HEK293T (cell line): ENCODE data around the gene ZBTB42.

Source experiments
- CTCF ChIA-PET: fragments of 350-600 bp; formaldehyde crosslinking; extraction: SDS; loops from one replicate; lab custom pipeline; 2021; ENCODE audit warnings: antibody characterized with exemption, inconsistent platforms; lab: Yijun Ruan, JAX
- POLR2A ChIA-PET: fragments of 350-600 bp; formaldehyde crosslinking; extraction: SDS; loops from one replicate; lab custom pipeline; 2020; ENCODE audit warnings: antibody characterized with exemption, inconsistent platforms; lab: Yijun Ruan, JAX
- DNase-seq: peaks from one replicate; pipeline ENCODE4 v3.0.0; 2012; ENCODE audit warnings: mixed read lengths; ENCODE audit errors: extremely low spot score
- ARNT ChIP-seq: fragments of 450-650 bp; IDR thresholded peaks from 2 replicates; pipeline ENCODE4 v1.6.1; 2017; ENCODE audit warnings: mild to moderate bottlenecking
- BHLHE40 ChIP-seq: fragments of 450-650 bp; IDR thresholded peaks from 2 replicates; pipeline ENCODE4 v1.6.1; 2016; ENCODE audit warnings: mild to moderate bottlenecking, moderate library complexity, borderline replicate concordance
- CTBP1 ChIP-seq: fragments of 450-650 bp; IDR thresholded peaks from 2 replicates; pipeline ENCODE4 v1.6.1; 2016; ENCODE audit warnings: borderline replicate concordance
- ELF4 ChIP-seq: fragments of 450-650 bp; IDR thresholded peaks from 2 replicates; pipeline ENCODE4 v1.6.1; 2017; ENCODE audit warnings: antibody characterized with exemption
- FOXA1 ChIP-seq: fragments of 450-650 bp; IDR thresholded peaks from 2 replicates; pipeline ENCODE4 v1.6.1; 2016; ENCODE audit warnings: mild to moderate bottlenecking
- FOXK2 ChIP-seq: fragments of 450-650 bp; IDR thresholded peaks from 2 replicates; pipeline ENCODE4 v1.6.1; 2016; ENCODE audit warnings: mild to moderate bottlenecking
- FOXM1 ChIP-seq: fragments of 450-650 bp; IDR thresholded peaks from 2 replicates; pipeline ENCODE4 v1.6.1; 2017; ENCODE audit warnings: mild to moderate bottlenecking, borderline replicate concordance
- HDGF ChIP-seq: fragments of 450-650 bp; IDR thresholded peaks from 2 replicates; pipeline ENCODE4 v1.6.1; 2017; ENCODE audit warnings: antibody characterized with exemption, borderline replicate concordance
- L3MBTL2 ChIP-seq: fragments of 450-650 bp; conservative IDR thresholded peaks from 2 replicates; pipeline ENCODE4 v1.6.1; 2016; ENCODE audit warnings: mild to moderate bottlenecking
- LEF1 ChIP-seq: fragments of 450-650 bp; IDR thresholded peaks from 2 replicates; pipeline ENCODE4 v1.6.1; 2017; ENCODE audit warnings: mild to moderate bottlenecking, borderline replicate concordance
- NFRKB ChIP-seq: fragments of 450-650 bp; IDR thresholded peaks from 2 replicates; pipeline ENCODE4 v1.6.1; 2016; ENCODE audit warnings: mild to moderate bottlenecking, moderate library complexity
- SP1 ChIP-seq: fragments of 450-650 bp; IDR thresholded peaks from 2 replicates; pipeline ENCODE4 v1.6.1; 2017
- SUZ12 ChIP-seq: fragments of 450-650 bp; IDR thresholded peaks from 2 replicates; pipeline ENCODE4 v1.6.1; 2016; ENCODE audit warnings: mild to moderate bottlenecking
- TARDBP ChIP-seq: fragments of 450-650 bp; IDR thresholded peaks from 2 replicates; pipeline ENCODE4 v1.6.1; 2016
- ZNF384 ChIP-seq: fragments of 450-650 bp; IDR thresholded peaks from 2 replicates; pipeline ENCODE4 v1.6.1; 2016
- TF ChIP-seq, protein P1 (sequence below): fragments of 450-650 bp; IDR thresholded peaks from 2 replicates; pipeline ENCODE4 v1.6.1; 2016

ZBTB42 gene

DNA sequence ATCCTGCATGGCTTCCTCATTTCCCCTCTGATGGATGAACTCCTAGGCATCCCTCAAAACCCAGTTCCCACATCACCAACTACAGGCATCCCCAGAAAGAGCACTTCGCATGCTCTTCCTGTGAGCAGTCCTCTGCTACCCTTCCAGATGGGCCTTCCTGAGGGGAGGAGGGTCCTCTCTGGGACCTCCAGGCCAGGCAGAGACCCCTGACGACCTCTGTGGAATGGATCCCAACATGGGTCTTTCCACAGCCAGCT, 7.3 kb upstream of the ZBTB42 start:
- ChIA-PET POLR2A (interaction anchor here (1.4 to 2.0 kb wide), 2 partner anchors 25 to 41 kb away, joined by 6 read pairs; partner anchors contain the start of gene SIVA1), CTCF (no interaction called here)
- no peak for TF ChIP-seq SUZ12
- TF ChIP-seq, protein P1, sequence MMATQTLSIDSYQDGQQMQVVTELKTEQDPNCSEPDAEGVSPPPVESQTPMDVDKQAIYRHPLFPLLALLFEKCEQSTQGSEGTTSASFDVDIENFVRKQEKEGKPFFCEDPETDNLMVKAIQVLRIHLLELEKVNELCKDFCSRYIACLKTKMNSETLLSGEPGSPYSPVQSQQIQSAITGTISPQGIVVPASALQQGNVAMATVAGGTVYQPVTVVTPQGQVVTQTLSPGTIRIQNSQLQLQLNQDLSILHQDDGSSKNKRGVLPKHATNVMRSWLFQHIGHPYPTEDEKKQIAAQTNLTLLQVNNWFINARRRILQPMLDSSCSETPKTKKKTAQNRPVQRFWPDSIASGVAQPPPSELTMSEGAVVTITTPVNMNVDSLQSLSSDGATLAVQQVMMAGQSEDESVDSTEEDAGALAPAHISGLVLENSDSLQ = no peak
- no peak for TF ChIP-seq TARDBP
- no peak for TF ChIP-seq ZNF384
- no peak for TF ChIP-seq ELF4
- no peak for TF ChIP-seq FOXA1
- no peak for TF ChIP-seq CTBP1
- TF ChIP-seq ARNT = no peak
- TF ChIP-seq HDGF = no peak
- no peak for TF ChIP-seq SP1
- no peak for TF ChIP-seq FOXK2
- TF ChIP-seq NFRKB = no peak
- TF ChIP-seq FOXM1 = no peak
- TF ChIP-seq LEF1 = no peak
- no peak for TF ChIP-seq BHLHE40
- DNase-seq = no peak

DNA sequence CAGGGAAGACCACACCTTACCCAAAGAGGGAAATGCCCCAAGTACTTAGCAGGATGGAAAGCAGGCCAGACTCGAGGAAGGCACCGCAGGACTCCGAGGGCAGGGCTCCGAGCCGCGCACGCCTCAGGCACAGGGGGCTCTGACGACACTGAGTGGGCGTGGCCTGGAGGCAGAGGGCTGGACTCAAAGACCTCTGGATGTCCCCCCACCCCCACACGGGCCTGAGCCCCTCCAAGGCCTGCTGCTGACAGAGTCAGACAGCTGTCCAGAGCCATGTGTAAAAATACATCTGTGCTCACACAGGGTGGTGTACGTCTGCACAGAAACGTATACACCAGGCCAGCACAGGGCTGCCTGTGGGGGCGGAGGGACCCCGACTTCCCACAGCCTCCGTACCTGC, 6.8 kb upstream of the ZBTB42 start:
- peak; percentile 92 for DNase-seq
- TF ChIP-seq, protein P1 = no peak
- TF ChIP-seq HDGF = peak; percentile 9; the same call in 1 of the 2 replicates
- CTCF ChIA-PET = interaction anchor here (1.0 kb wide), 1 partner anchor 25 kb away, joined by 4 read pairs; no protein-coding TSS in a partner anchor
- POLR2A ChIA-PET = interaction anchor here (0.8 to 2.0 kb wide), 5 partner anchors 10 to 42 kb away, joined by 3 to 6 read pairs (median 5); partner anchors contain the start of gene SIVA1

DNA sequence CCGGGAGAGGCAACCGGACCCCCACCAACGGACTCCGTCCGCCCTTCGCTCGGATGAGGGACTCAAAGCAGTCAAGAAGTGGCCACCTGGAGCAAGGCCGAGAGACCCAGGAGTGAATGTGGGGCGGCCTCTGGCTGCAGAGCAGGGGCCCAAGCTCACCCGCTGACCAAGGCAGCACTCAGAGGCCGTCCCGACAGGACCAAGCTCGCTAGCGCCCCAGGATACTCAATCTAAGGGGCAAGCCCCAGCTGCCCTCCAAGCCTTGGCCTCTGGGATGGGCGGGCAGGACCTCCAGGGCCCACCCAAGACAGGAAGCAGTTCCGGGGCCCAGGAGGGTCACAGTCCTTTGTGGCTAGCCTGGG, 6.3 kb upstream of the ZBTB42 start:
- ChIA-PET CTCF (interaction anchor here (1.0 kb wide), 1 partner anchor 26 kb away, joined by 4 read pairs; no protein-coding TSS in a partner anchor), POLR2A (interaction anchor here (0.8 to 2.0 kb wide), 5 partner anchors 10 to 42 kb away, joined by 3 to 6 read pairs (median 5); partner anchors contain the start of gene SIVA1)
- no peak for TF ChIP-seq HDGF
- TF ChIP-seq BHLHE40 = no peak
- no peak for TF ChIP-seq NFRKB
- no peak for TF ChIP-seq ELF4
- TF ChIP-seq SUZ12 = no peak
- no peak for TF ChIP-seq CTBP1
- no peak for DNase-seq

DNA sequence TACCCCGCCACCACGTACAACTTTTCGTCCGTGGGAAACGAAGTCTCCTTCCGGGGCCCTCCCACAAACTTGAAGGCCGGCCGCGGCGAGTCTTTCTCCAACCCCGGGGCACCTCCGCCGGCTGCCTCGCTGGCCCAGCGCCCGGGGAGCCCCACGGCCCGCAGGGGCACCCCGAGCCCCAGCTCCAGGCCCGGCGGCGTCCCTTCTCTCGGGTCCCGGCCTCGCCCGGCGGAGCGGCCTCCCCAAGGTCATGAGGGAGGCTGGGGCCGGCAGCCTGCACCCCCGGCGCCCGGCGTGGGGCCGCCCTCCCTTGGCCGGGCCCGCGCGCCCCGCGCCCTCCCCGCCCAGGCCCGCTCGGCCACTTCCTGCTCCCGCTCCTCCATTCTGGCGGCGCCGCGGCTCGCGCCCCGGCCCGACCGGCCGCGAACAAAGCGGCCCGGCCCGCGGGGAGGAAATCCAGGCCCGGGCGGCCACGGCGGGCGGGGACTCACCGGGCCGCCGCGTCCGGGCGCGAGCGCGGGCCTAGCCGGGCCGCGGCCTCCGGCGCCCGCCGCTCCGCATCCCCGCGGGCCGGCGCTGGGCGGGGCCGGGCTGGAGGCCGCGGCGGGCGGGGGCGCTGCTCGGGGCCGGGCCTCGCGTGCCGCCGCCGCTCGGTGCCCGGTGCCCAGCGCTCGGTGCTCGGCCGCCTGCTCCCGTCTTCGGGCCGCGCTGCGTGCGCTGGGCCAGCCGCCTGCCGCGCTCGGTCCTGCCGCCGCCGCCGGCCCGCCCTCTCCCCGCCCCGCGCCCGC, 5.7 kb upstream of the ZBTB42 start, which contains the start of gene AKT1:
TSS of gene AKT1 (minus strand) at position 756 of the 788 bp plus-strand sequence. CDS start 3,105 bp downstream, outside the sequence.
- POLR2A ChIA-PET = interaction anchor here (1.0 to 1.5 kb wide), 3 partner anchors 11 to 27 kb away, joined by 3 to 6 read pairs (median 5); no protein-coding TSS in a partner anchor
- CTCF ChIA-PET = interaction anchor here (1.0 kb wide), 1 partner anchor 26 kb away, joined by 4 read pairs; no protein-coding TSS in a partner anchor
- TF ChIP-seq CTBP1 = no peak
- no peak for TF ChIP-seq FOXA1
- TF ChIP-seq TARDBP = no peak
- TF ChIP-seq FOXM1 = no peak
- TF ChIP-seq SUZ12 = no peak
- TF ChIP-seq HDGF = no peak
- no peak for TF ChIP-seq FOXK2
- DNase-seq = peak; percentile 45

DNA sequence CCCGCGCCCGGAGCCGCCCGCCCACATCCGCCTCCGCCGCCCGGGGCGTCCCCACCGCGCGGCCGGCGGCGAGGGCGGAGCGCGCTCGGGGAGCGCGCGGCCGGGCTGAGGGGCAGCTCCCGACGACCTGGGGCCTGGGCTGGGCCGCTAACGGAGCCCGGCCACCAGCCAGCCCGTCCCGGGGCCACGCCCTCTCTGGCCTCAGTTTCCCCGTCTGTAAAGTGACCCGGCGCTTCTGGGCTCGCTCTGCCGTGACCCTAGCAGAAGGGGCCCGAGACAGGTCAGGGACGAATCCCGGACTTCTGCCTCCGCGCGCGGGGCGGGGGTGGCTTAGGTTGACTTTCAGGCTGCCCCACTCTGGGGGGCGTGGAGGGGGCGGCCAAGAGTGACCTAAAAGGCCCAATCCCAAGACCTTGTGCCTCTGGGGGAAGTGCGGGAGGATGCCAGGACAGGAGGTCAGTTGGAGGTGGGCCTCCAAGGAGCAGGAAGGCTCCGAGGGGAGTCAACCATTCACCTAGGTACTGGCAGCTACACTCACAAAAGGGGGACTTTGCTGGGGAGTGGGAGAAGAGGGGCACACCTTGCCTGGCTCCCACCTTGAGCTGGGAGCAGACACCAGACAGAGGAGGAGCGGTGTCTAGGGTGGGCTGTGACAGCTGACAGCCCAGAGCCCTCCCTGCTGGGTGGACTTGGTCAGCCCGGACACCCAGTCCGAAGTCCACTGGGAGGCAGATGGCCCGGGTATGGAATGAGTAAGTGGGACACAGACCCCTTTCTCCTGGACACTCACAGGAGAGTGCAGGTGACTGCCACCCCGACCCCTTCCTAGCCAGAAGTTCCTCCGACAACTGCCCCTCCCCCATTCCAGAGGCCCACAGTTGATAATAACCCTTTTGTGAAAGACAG, 4.9 kb upstream of the ZBTB42 start:
- TF ChIP-seq NFRKB = no peak
- no peak for TF ChIP-seq FOXK2
- TF ChIP-seq BHLHE40 = no peak
- TF ChIP-seq L3MBTL2 = no peak
- no peak for TF ChIP-seq ELF4
- no peak for TF ChIP-seq CTBP1
- no peak for TF ChIP-seq FOXM1
- POLR2A ChIA-PET = interaction anchor here (0.7 to 1.5 kb wide), 2 partner anchors 25 to 43 kb away, joined by 5 to 6 read pairs; partner anchors contain the start of gene SIVA1
- CTCF ChIA-PET = no interaction called here
- DNase-seq = peak; percentile 72

DNA sequence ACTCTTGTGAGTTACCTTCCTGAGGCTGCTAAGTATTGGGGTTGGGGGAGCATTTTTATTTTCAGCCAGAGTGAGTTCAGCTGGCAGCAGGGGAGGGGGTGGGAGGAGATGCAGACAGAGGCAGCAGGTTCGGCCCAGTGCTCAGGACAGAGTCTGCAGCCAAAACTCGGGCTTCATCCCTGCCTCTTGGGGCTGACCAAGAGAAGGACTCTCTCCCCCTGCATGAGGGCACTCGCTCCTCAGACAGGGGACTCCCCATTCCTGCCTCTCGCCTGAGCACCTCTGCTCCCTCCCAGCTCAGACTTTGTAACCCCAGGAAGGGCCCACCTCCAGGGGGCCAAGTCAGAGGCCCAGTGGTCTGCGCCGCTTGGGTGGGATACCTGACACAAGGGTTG, 4.2 kb upstream of the ZBTB42 start:
- DNase-seq = no peak
- TF ChIP-seq FOXA1 (no peak), HDGF (no peak), BHLHE40 (no peak), SP1 (no peak), ELF4 (no peak), CTBP1 (no peak), ARNT (no peak)
- ChIA-PET CTCF (no interaction called here), POLR2A (interaction anchor here (1.3 kb wide), 1 partner anchor 20 kb away, joined by 4 read pairs; no protein-coding TSS in a partner anchor)
